H9 (cell line): ENCODE results near the gene TMEM209. TPM values are rescaled to one million over a fixed set of nuclear protein-coding genes. Genes with fewer than 3 reads are reported as not detected.

Experiments
- DNase-seq: peaks from one replicate; pipeline ENCODE4 v3.0.0-alpha.2; 2017
- H2AFZ ChIP-seq: one replicate; pipeline ENCODE4 v1.6.1; 2013; ENCODE audit warnings: mild to moderate bottlenecking, low read length, control low read depth, moderate library complexity
- H2AK5ac ChIP-seq: 2 replicates; pipeline ENCODE4 v1.6.1; 2013; ENCODE audit warnings: low read length, control low read depth, mixed read lengths; ENCODE audit not compliant: insufficient read length
- H2BK120ac ChIP-seq: one replicate; pipeline ENCODE4 v1.6.1; 2013; ENCODE audit warnings: low read depth, mild to moderate bottlenecking, low read length, control low read depth, inconsistent platforms; ENCODE audit not compliant: poor library complexity, severe bottlenecking
- H2BK12ac ChIP-seq: 2 replicates; pipeline ENCODE4 v1.6.1; 2013; ENCODE audit warnings: low read length, control low read depth, mixed read lengths, low read depth; ENCODE audit not compliant: insufficient read length
- H2BK15ac ChIP-seq: 2 replicates; pipeline ENCODE4 v1.6.1; 2013; ENCODE audit warnings: low read depth, low read length, control low read depth
- H2BK20ac ChIP-seq: one replicate; pipeline ENCODE4 v1.6.1; 2013; ENCODE audit warnings: low read depth, mild to moderate bottlenecking, low read length, control low read depth, inconsistent platforms; ENCODE audit not compliant: poor library complexity, severe bottlenecking
- H2BK5ac ChIP-seq: 2 replicates; pipeline ENCODE4 v1.6.1; 2013; ENCODE audit warnings: low read length, control low read depth, mixed read lengths; ENCODE audit not compliant: insufficient read length
- H3K14ac ChIP-seq: 2 replicates; pipeline ENCODE4 v1.6.1; 2013; ENCODE audit warnings: low read length, control low read depth; ENCODE audit not compliant: insufficient read depth
- H3K18ac ChIP-seq: 2 replicates; pipeline ENCODE4 v1.6.1; 2013; ENCODE audit warnings: low read depth, mild to moderate bottlenecking, mixed read lengths, low read length, control low read depth; ENCODE audit not compliant: insufficient read length
- H3K23ac ChIP-seq: 2 replicates; pipeline ENCODE4 v1.6.1; 2013; ENCODE audit warnings: low read length, control low read depth, mixed read lengths, low read depth; ENCODE audit not compliant: insufficient read length
- H3K23me2 ChIP-seq: 2 replicates; pipeline ENCODE4 v1.6.1; 2013; ENCODE audit warnings: low read depth, mild to moderate bottlenecking, mixed read lengths, low read length, control low read depth; ENCODE audit not compliant: insufficient read length, poor library complexity, severe bottlenecking
- H3K27ac ChIP-seq: 2 replicates; pipeline ENCODE4 v1.5.1; 2013; ENCODE audit warnings: low read length, control low read depth, mixed read lengths, low read depth; ENCODE audit not compliant: insufficient read length
- H3K27me3 ChIP-seq: 2 replicates; pipeline ENCODE4 v1.6.1; 2013; ENCODE audit warnings: low read length, control low read depth, inconsistent platforms; ENCODE audit not compliant: insufficient read depth
- H3K4ac ChIP-seq: 2 replicates; pipeline ENCODE4 v1.6.1; 2013; ENCODE audit warnings: low read depth, mild to moderate bottlenecking, control low read depth, inconsistent platforms, low read length, moderate library complexity
- H3K4me1 ChIP-seq: 2 replicates; pipeline ENCODE4 v1.6.1; 2013; ENCODE audit warnings: low read length, control low read depth, inconsistent platforms; ENCODE audit not compliant: insufficient read depth
- H3K4me2 ChIP-seq: 2 replicates; pipeline ENCODE4 v1.6.1; 2013; ENCODE audit warnings: low read length, control low read depth, mixed read lengths; ENCODE audit not compliant: insufficient read length, insufficient read depth
- H3K56ac ChIP-seq: 2 replicates; pipeline ENCODE4 v1.6.1; 2013; ENCODE audit warnings: low read depth, mild to moderate bottlenecking, mixed read lengths, low read length, control low read depth; ENCODE audit not compliant: insufficient read length
- H3K79me1 ChIP-seq: 2 replicates; pipeline ENCODE4 v1.6.1; 2013; ENCODE audit warnings: low read depth, mild to moderate bottlenecking, moderate library complexity, low read length, control low read depth, inconsistent platforms; ENCODE audit not compliant: insufficient read depth, poor library complexity, severe bottlenecking
- H3K79me2 ChIP-seq: 2 replicates; pipeline ENCODE4 v1.6.1; 2013; ENCODE audit warnings: low read length, control low read depth, inconsistent platforms; ENCODE audit not compliant: insufficient read depth
- H3K9ac ChIP-seq: 2 replicates; pipeline ENCODE4 v1.6.1; 2013; ENCODE audit warnings: low read length, control low read depth, mixed read lengths; ENCODE audit not compliant: insufficient read length; ENCODE audit errors: extremely low read depth
- H3K9me3 ChIP-seq: one replicate; pipeline ENCODE4 v1.6.1; 2013; ENCODE audit warnings: low read depth, low read length, inconsistent platforms; ENCODE audit not compliant: control insufficient read depth
- H3T11ph ChIP-seq: one replicate; pipeline ENCODE4 v1.6.1; 2013; ENCODE audit warnings: mild to moderate bottlenecking, low read length, control low read depth, inconsistent platforms
- H4K20me1 ChIP-seq: one replicate; pipeline ENCODE4 v1.6.1; 2013; ENCODE audit not compliant: control insufficient read depth, insufficient read length, insufficient read depth
- H4K5ac ChIP-seq: 2 replicates; pipeline ENCODE4 v1.6.1; 2013; ENCODE audit warnings: low read depth, mild to moderate bottlenecking, mixed read lengths, low read length, control low read depth; ENCODE audit not compliant: insufficient read length
- H4K8ac ChIP-seq: replicated peaks from 2 replicates; pipeline ENCODE4 v1.6.1; 2013; ENCODE audit warnings: low read length, control low read depth, mixed read lengths, low read depth; ENCODE audit not compliant: insufficient read length
- H4K91ac ChIP-seq: 2 replicates; pipeline ENCODE4 v1.6.1; 2013; ENCODE audit warnings: low read depth, mild to moderate bottlenecking, moderate library complexity, mixed read lengths, low read length, control low read depth; ENCODE audit not compliant: insufficient read length
- H3K27ac Mint-ChIP-seq, 3 experiments: 2 replicates in 2 of 3; 3 replicates in 1 of 3; pipeline ENCODE4 v1.8.0; 2020 to 2021; ENCODE audit warnings: mixed read lengths in 3 of 3, mild to moderate bottlenecking in 1 of 3, moderate library complexity in 1 of 3
- H3K27me3 Mint-ChIP-seq: 2 replicates; pipeline ENCODE4 v1.8.0; 2021; ENCODE audit warnings: low read depth, mild to moderate bottlenecking, moderate library complexity, mixed read lengths
- H3K36me3 Mint-ChIP-seq, 3 experiments: 2 replicates in 2 of 3; 3 replicates in 1 of 3; pipeline ENCODE4 v1.8.0; 2020 to 2021; ENCODE audit warnings: low read depth in 3 of 3, mixed read lengths in 3 of 3; ENCODE audit not compliant: insufficient read depth in 1 of 3
- H3K4me1 Mint-ChIP-seq, 2 experiments: 2 replicates each; pipeline ENCODE4 v1.8.0; 2020; ENCODE audit warnings: mixed read lengths in 2 of 2
- H3K4me3 Mint-ChIP-seq, 2 experiments: 2 replicates in 1 of 2; 3 replicates in 1 of 2; pipeline ENCODE4 v1.8.0; 2020 to 2021; ENCODE audit warnings: mild to moderate bottlenecking in 2 of 2, mixed read lengths in 2 of 2, moderate library complexity in 1 of 2
- H3K9me3 Mint-ChIP-seq, 2 experiments: 2 replicates in 1 of 2; 3 replicates in 1 of 2; pipeline ENCODE4 v1.8.0; 2020; ENCODE audit warnings: mild to moderate bottlenecking in 2 of 2, mixed read lengths in 2 of 2, moderate library complexity in 1 of 2
- WGBS: extraction: QIAGEN DNeasy Blood & Tissue Kit; methylation state at CpG from one replicate; pipeline ENCODE4 v1.1.7; 2013; ENCODE audit warnings: missing lambda C conversion rate, low lambda C conversion rate, mixed read lengths; ENCODE audit not compliant: insufficient read length; ENCODE audit errors: extremely low coverage; 5-methylcytosine and 5-hydroxymethylcytosine counted together
- total RNA-seq: library from RNA; stranded (reverse); gene quantifications from 2 replicates; pipeline ENCODE4 v1.2.1, GENCODE V29; 2021
- TF ChIP-seq, protein P1 (sequence below): fragments of 200-600 bp; sonication (generic); conservative IDR thresholded peaks from 3 replicates; pipeline ENCODE4 v1.8.0; 2021; ENCODE audit warnings: antibody characterized with exemption, mild to moderate bottlenecking

TMEM209 gene
- total RNA-seq, 1 experiment from 2014 or later, result 30.8 TPM

DNA sequence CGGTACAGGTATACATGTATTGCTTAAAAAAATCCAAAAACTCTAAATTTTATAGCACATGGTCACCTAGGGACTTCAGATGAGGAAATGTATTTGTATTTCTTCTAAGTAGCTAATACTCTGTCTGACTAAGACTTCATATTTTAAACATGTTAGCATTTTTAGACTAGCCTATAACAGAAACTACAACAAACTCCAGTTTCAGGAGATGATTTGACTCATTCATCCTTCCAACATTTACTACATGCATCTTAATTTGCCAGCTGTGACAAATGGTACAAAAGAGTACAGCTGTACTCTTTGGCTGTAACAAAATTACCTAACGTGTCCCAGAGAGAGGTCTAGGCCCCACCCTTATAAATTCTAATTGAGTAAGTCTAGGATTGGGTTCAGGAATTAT, 22.2 kb downstream of the TMEM209 start:
- H2BK5ac ChIP-seq, result no peak overlapping the region
- H2AK5ac ChIP-seq, result no peak overlapping the region
- H3K9me3 ChIP-seq, result no peaks in the 10 kb centered on the region
- H2AFZ ChIP-seq, result no peak overlapping the region
- no peak overlapping the region for H2BK20ac ChIP-seq
- no peak overlapping the region for H3K27ac Mint-ChIP-seq
- no peaks in the 10 kb centered on the region for H3K4me1 Mint-ChIP-seq
- H3K36me3 Mint-ChIP-seq, result peaks cover 11 to 60% (median 46%) of the 10 kb centered on the region in 3 experiments; a peak in 6 of 7 replicates
- H3K18ac ChIP-seq, result no peak overlapping the region
- H3T11ph ChIP-seq, result no peak overlapping the region
- WGBS, result no CpG with 5 or more reads among the region's 2 CpGs
- no peaks in the 10 kb centered on the region for H3K27me3 Mint-ChIP-seq
- no peaks in the 10 kb centered on the region for H3K79me1 ChIP-seq
- no peaks in the 10 kb centered on the region for H3K79me2 ChIP-seq
- no peaks in the 10 kb centered on the region for H4K20me1 ChIP-seq
- no peak overlapping the region for H3K9ac ChIP-seq
- H2BK120ac ChIP-seq, result no peak overlapping the region
- H3K9me3 Mint-ChIP-seq, result no peaks in the 10 kb centered on the region
- TF ChIP-seq, protein P1, sequence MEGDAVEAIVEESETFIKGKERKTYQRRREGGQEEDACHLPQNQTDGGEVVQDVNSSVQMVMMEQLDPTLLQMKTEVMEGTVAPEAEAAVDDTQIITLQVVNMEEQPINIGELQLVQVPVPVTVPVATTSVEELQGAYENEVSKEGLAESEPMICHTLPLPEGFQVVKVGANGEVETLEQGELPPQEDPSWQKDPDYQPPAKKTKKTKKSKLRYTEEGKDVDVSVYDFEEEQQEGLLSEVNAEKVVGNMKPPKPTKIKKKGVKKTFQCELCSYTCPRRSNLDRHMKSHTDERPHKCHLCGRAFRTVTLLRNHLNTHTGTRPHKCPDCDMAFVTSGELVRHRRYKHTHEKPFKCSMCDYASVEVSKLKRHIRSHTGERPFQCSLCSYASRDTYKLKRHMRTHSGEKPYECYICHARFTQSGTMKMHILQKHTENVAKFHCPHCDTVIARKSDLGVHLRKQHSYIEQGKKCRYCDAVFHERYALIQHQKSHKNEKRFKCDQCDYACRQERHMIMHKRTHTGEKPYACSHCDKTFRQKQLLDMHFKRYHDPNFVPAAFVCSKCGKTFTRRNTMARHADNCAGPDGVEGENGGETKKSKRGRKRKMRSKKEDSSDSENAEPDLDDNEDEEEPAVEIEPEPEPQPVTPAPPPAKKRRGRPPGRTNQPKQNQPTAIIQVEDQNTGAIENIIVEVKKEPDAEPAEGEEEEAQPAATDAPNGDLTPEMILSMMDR, result no peak
- H3K4me3 Mint-ChIP-seq, result no peak overlapping the region
- no peak overlapping the region for H2BK15ac ChIP-seq
- H3K27ac ChIP-seq, result no peak overlapping the region
- DNase-seq, result no peak
- H2BK12ac ChIP-seq, result no peak overlapping the region
- H3K23ac ChIP-seq, result no peak overlapping the region
- no peak overlapping the region for H3K4ac ChIP-seq
- H3K23me2 ChIP-seq, result no peaks in the 10 kb centered on the region
- no peaks in the 10 kb centered on the region for H3K27me3 ChIP-seq
- no peak overlapping the region for H3K56ac ChIP-seq
- no peaks in the 10 kb centered on the region for H3K4me1 ChIP-seq
- H4K5ac ChIP-seq, result no peak overlapping the region
- no peak overlapping the region for H3K14ac ChIP-seq
- H3K4me2 ChIP-seq, result no peak overlapping the region
- H4K8ac ChIP-seq, result no peak overlapping the region
- H4K91ac ChIP-seq, result no peak overlapping the region
